Sigmoid colon (tissue), 4 donors: ENCODE results near the gene COBL.

Experiments
- CTCF ChIP-seq, 4 experiments: fragments of 450-650 bp in 3 of 4; fragments of 200-600 bp in 1 of 4; IDR thresholded peaks; one replicate each; pipeline ENCODE4 v1.5.1; 2016 to 2019; ENCODE audit warnings: antibody characterized with exemption in 4 of 4, mild to moderate bottlenecking in 3 of 4, moderate library complexity in 2 of 4
- POLR2AphosphoS5 ChIP-seq, 4 donors: sonication (generic); formaldehyde crosslinking; IDR thresholded peaks; one replicate each; pipeline ENCODE4 v1.6.1; 2017; ENCODE audit warnings: antibody characterized with exemption in 4 of 4

GRCh38 chr7:51006483-51007235 is 309.9 kb downstream of the COBL start:
- no peak for TF ChIP-seq CTCF (IDR thresholded peaks at IDR 0.05)
- TF ChIP-seq POLR2AphosphoS5 (IDR thresholded peaks at IDR 0.05) = no peak
